Smooth muscle cell (in vitro differentiated cells): ENCODE data around the gene SYNE1. TPM values are rescaled to one million over a fixed set of nuclear protein-coding genes. Genes with fewer than 3 reads are reported as not detected.

Experiments
- DNase-seq: peaks from one replicate; lab custom pipeline; 2025; ENCODE audit not compliant: unreplicated experiment; lab: John Stamatoyannopoulos, UW
- H2AFZ ChIP-seq: fragments of 200-600 bp; sonication (generic); 2 replicates; pipeline ENCODE4 v1.6.0; 2016; ENCODE audit warnings: antibody characterized with exemption, low read depth, mild to moderate bottlenecking
- H3F3A ChIP-seq: fragments of 200-600 bp; sonication (generic); 2 replicates; pipeline ENCODE4 v1.6.0; 2017; ENCODE audit warnings: antibody characterized with exemption, low read depth
- H3K27ac ChIP-seq: fragments of 200-600 bp; sonication (generic); 2 replicates; pipeline ENCODE4 v1.5.1; 2016; ENCODE audit warnings: low read depth, mild to moderate bottlenecking
- H3K27me3 ChIP-seq: fragments of 200-600 bp; sonication (generic); 2 replicates; pipeline ENCODE4 v1.6.1; 2016; ENCODE audit warnings: low read depth, mild to moderate bottlenecking
- H3K36me3 ChIP-seq: fragments of 200-600 bp; sonication (generic); 2 replicates; pipeline ENCODE4 v1.5.1; 2016; ENCODE audit warnings: low read depth
- H3K4me1 ChIP-seq: fragments of 200-600 bp; sonication (generic); 2 replicates; pipeline ENCODE4 v1.5.1; 2016; ENCODE audit warnings: low read depth
- H3K4me2 ChIP-seq: fragments of 200-600 bp; sonication (generic); 2 replicates; pipeline ENCODE4 v1.6.0; 2016; ENCODE audit warnings: mild to moderate bottlenecking
- H3K4me3 ChIP-seq: fragments of 200-600 bp; sonication (generic); 2 replicates; pipeline ENCODE4 v1.5.1; 2016; ENCODE audit warnings: mild to moderate bottlenecking
- H3K79me2 ChIP-seq: fragments of 200-600 bp; sonication (generic); 2 replicates; pipeline ENCODE4 v1.6.0; 2016; ENCODE audit warnings: low read depth, mild to moderate bottlenecking
- H3K9ac ChIP-seq: fragments of 200-600 bp; sonication (generic); 2 replicates; pipeline ENCODE4 v1.6.0; 2016; ENCODE audit warnings: low read depth
- H3K9me3 ChIP-seq: fragments of 200-600 bp; sonication (generic); replicated peaks from 2 replicates; pipeline ENCODE4 v1.5.1; 2016; ENCODE audit warnings: low read depth
- H4K20me1 ChIP-seq: fragments of 200-600 bp; sonication (generic); 2 replicates; pipeline ENCODE4 v1.6.0; 2016; ENCODE audit warnings: low read depth
- WGBS: methylation state at CpG from one replicate; pipeline ENCODE4 v1.1.7; 2016; ENCODE audit warnings: low lambda C conversion rate; 5-methylcytosine and 5-hydroxymethylcytosine counted together
- polyA plus RNA-seq: library from polyadenylated mRNA; unstranded; fragments of >200 nt; fragmentation: Nextera tagmentation; extraction: Ambion mirVana; gene quantifications from 2 replicates; pipeline ENCODE4 v1.2.1, GENCODE V29; 2016
- total RNA-seq: library from RNA; depleted of rRNA; stranded (reverse); fragments of >200 nt; gene quantifications from 2 replicates; pipeline ENCODE4 v1.2.3, GENCODE V29; 2014
- TF ChIP-seq, protein P1 (sequence below): fragments of 200-600 bp; sonication (generic); IDR thresholded peaks from 2 replicates; pipeline ENCODE4 v1.5.1; 2017; ENCODE audit warnings: borderline replicate concordance, mild to moderate bottlenecking, antibody characterized with exemption; ENCODE audit not compliant: insufficient read depth, poor library complexity, severe bottlenecking

Gene SYNE1
- total and polyA plus RNA-seq, 2 experiments from 2014 or later, result 18.2 to 56.2 TPM

DNA sequence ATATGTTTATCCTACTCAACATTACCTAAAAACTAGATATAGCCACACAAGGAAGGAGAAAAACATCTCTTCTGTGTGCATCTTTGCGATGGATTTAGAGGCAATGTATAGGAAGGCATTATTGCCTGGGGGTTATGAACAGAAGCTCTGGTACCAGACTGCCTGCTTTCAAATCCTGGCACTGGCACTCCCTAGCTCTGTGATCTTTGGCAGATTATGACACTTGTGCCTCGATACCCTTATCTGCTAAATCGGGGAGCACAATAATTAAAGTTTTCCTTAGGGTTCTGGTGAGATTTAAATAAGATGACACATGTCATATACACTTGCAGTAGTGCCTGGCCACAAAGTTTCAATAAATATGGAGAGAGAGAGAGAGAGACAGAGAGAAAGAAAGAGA, 53.3 kb downstream of the SYNE1 start:
- WGBS, result 68% methylated on average over 3 of the region's 3 CpGs
- H3K79me2 ChIP-seq, result no peaks in the 10 kb centered on the region
- TF ChIP-seq, protein P1, sequence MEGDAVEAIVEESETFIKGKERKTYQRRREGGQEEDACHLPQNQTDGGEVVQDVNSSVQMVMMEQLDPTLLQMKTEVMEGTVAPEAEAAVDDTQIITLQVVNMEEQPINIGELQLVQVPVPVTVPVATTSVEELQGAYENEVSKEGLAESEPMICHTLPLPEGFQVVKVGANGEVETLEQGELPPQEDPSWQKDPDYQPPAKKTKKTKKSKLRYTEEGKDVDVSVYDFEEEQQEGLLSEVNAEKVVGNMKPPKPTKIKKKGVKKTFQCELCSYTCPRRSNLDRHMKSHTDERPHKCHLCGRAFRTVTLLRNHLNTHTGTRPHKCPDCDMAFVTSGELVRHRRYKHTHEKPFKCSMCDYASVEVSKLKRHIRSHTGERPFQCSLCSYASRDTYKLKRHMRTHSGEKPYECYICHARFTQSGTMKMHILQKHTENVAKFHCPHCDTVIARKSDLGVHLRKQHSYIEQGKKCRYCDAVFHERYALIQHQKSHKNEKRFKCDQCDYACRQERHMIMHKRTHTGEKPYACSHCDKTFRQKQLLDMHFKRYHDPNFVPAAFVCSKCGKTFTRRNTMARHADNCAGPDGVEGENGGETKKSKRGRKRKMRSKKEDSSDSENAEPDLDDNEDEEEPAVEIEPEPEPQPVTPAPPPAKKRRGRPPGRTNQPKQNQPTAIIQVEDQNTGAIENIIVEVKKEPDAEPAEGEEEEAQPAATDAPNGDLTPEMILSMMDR, result no peak
- H3K4me2 ChIP-seq, result no peak overlapping the region
- DNase-seq, result no peak
- no peaks in the 10 kb centered on the region for H4K20me1 ChIP-seq
- H2AFZ ChIP-seq, result no peak overlapping the region
- H3K4me1 ChIP-seq, result no peaks in the 10 kb centered on the region
- H3F3A ChIP-seq, result no peaks in the 10 kb centered on the region
- H3K27ac ChIP-seq, result no peak overlapping the region
- no peaks in the 10 kb centered on the region for H3K36me3 ChIP-seq
- no peak overlapping the region for H3K9ac ChIP-seq
- no peaks in the 10 kb centered on the region for H3K27me3 ChIP-seq
- no peak overlapping the region for H3K4me3 ChIP-seq
- no peaks in the 10 kb centered on the region for H3K9me3 ChIP-seq

DNA sequence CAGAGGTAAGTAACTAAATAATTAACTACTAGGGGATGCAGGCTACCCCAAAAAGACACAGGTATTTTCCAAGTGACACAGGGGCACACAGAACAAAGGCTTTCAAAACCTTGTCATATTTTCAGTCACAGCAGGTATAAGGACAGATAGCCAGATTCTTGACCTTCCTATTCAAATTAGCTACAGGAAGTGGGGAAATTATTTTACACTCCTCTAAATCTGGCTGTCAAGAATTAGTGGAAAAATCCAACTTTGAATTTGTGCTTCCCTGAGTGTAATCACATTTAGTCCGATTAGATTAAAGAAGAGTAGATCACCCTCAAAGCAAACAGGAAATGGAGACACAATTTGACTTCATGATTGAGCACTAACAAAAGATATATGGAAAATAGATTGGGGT, 60.6 kb downstream of the SYNE1 start:
- no peak overlapping the region for H3K4me2 ChIP-seq
- no peaks in the 10 kb centered on the region for H3F3A ChIP-seq
- H3K27ac ChIP-seq, result no peak overlapping the region
- H3K4me3 ChIP-seq, result no peak overlapping the region
- DNase-seq, result no peak
- H3K9me3 ChIP-seq, result no peaks in the 10 kb centered on the region
- TF ChIP-seq, protein P1, result no peak
- 90% methylated on average over 1 of the region's 1 CpG for WGBS
- no peaks in the 10 kb centered on the region for H3K27me3 ChIP-seq
- H3K9ac ChIP-seq, result no peak overlapping the region
- peak overlapping the region; percentile 3 for H2AFZ ChIP-seq
- no peaks in the 10 kb centered on the region for H3K79me2 ChIP-seq
- H4K20me1 ChIP-seq, result no peaks in the 10 kb centered on the region
- no peaks in the 10 kb centered on the region for H3K4me1 ChIP-seq
- no peaks in the 10 kb centered on the region for H3K36me3 ChIP-seq

DNA sequence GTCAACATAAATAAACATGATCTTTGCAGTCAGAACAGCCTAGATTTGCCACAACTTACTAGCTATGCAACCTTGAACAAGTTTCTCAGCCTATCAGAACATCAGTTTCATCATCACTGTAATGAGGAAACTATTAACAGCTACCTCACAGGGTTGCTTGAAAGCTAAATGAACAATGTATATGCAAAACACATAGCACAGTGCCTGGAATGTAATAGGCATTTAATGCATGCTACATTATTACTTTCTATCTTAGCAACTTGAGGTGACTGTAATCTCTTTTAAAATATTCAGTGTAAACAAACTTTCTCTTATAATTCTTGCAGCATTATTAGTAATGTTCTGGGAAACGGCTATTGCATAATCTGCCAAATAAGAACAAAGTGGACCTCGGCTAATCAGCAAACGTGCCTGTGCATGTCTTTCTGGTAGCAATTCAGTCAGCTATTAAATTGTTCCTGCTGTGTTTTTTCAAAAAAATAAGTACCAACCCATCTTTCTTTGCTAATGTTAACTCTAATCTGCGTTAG, 61.5 kb downstream of the SYNE1 start:
- Histone ChIP-seq H3K4me2 (peak overlapping the region; percentile 42), H3K79me2 (no peaks in the 10 kb centered on the region), H2AFZ (peak overlapping the region; percentile 3), H3K27ac (no peak overlapping the region), H3K4me1 (no peaks in the 10 kb centered on the region), H3K36me3 (no peaks in the 10 kb centered on the region), H4K20me1 (no peaks in the 10 kb centered on the region), H3K27me3 (no peaks in the 10 kb centered on the region), H3K4me3 (no peak overlapping the region), H3F3A (no peaks in the 10 kb centered on the region), H3K9ac (no peak overlapping the region), H3K9me3 (no peaks in the 10 kb centered on the region)
- WGBS, result 33% methylated on average over 4 of the region's 4 CpGs
- TF ChIP-seq, protein P1, result no peak
- no peak for DNase-seq

DNA sequence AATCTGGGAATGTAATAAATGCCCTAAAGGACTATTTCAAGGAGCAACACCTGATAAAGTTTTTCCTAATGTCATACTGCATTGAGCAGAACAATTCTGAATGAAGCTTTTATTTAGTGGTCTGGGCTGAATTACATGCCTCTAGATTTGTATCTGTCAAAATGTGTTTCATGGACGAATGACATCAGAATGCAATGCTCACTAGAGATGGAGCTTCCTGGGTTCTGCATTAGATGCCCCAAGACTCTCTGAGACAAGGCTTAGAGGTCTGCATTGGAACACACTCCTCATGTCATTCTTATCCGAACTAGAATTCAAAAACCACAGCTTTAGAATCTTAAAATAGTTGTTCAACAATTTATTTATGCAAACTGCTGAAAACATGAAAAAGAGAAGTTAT, 62.0 kb downstream of the SYNE1 start:
- Histone ChIP-seq H3K4me2 (no peak overlapping the region), H3K27me3 (no peaks in the 10 kb centered on the region), H4K20me1 (no peaks in the 10 kb centered on the region), H3K4me1 (no peaks in the 10 kb centered on the region), H2AFZ (peak overlapping the region; percentile 3), H3K9me3 (no peaks in the 10 kb centered on the region), H3F3A (no peaks in the 10 kb centered on the region), H3K79me2 (no peaks in the 10 kb centered on the region), H3K36me3 (no peaks in the 10 kb centered on the region), H3K4me3 (no peak overlapping the region), H3K27ac (no peak overlapping the region), H3K9ac (no peak overlapping the region)
- 70% methylated on average over 2 of the region's 2 CpGs for WGBS
- no peak for DNase-seq
- TF ChIP-seq, protein P1, result no peak
